Measurements from ENCODE around the gene WDR75. TPM values are rescaled to one million over a fixed set of nuclear protein-coding genes. Genes with fewer than 3 reads are reported as not detected.
"Not testable (repeated sequence)": the region's sequence is repeated elsewhere in the genome, so short reads cannot be mapped to it uniquely, and the experiment has no call there.

The WDR75 gene
- total RNA-seq, 8 experiments from 2014 or later = 45.1 to 73.9 (median 55.4) TPM

DNA sequence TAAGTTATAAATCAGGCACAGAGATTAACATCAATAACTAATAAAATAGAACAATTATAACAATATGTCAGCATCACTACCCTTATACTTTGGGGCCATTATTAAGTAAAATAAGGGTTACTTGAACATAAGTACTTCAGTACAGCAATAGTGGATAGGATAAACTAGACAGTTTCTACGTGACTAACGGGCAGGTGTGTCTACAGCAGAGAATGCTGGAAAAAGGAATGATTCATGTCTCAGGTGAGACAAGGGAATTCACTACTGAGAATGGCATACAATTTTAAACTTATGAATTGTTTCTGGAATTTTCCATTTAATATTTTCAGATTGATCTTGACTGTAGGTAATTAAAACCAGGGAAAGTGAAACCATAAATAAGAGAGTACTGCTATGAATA lies 5.5 kb downstream of the WDR75 start:
- no peak for ATAC-seq (replicated peaks in 6 of 8)

GRCh38 chr2:189454009-189454408 lies 12.7 kb downstream of the WDR75 start:
- no peak overlapping the region for H3K27ac ChIP-seq
- in situ Hi-C loops (cut with MboI; ENCODE audit: low pct_unique_long_range_greater_than_20kb in 2 of 9, low sequenced_read_pairs in 9 of 9, unreplicated experiment in 9 of 9) = no loop called here
- 62 to 100% (median 93%) methylated on average over 1 to 2 of the region's 2 CpGs; no CpG with 5 or more reads in 1 of the 10 experiments for WGBS, 10 experiments
- H3K4me1 ChIP-seq (replicated peaks in 1 of 2) = no peaks in the 10 kb centered on the region
- no peak overlapping the region for H3K4me3 ChIP-seq
- ATAC-seq (replicated peaks in 6 of 8) = no peak

More for the DNA sequence above, 5.5 kb downstream of the WDR75 start:
- H3K27ac ChIP-seq = no peak overlapping the region
- in situ Hi-C loops (cut with MboI; ENCODE audit: low pct_unique_long_range_greater_than_20kb in 2 of 9, low sequenced_read_pairs in 9 of 9, unreplicated experiment in 9 of 9) = no loop called here
- H3K4me1 ChIP-seq (replicated peaks in 1 of 2) = peaks cover 6 to 13% of the 10 kb centered on the region in 2 donors
- WGBS, 10 experiments = 94 to 100% (median 100%) methylated on average over 1 to 2 of the region's 2 CpGs; no CpG with 5 or more reads in 5 of the 10 experiments
- H3K4me3 ChIP-seq = no peak overlapping the region

DNA sequence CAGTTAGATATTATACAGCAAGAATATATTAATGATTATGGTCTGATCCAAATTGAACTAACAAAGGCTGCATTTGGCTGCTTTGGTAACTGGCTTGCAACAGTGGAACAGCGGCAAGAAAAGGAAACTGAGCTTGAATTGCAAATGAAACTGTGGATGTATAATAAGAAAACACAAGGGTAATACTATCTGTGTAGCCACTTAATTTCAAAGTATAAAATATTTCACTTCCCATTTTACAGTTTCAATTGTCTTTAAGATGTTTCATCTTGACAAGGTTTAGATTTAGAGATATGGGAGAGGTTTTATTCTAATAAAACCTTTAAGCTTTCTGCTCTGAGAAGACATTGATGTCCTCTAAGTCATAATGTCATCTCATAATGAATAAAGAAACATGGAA lies 23.8 kb downstream of the WDR75 start:
- Histone ChIP-seq H3K4me3 (no peak overlapping the region), H3K4me1 (replicated peaks in 1 of 2) (no peaks in the 10 kb centered on the region), H3K27ac (no peak overlapping the region)
- 80 to 100% (median 100%) methylated on average over 1 of the region's 1 CpG; no CpG with 5 or more reads in 3 of the 10 experiments for WGBS, 10 experiments
- ATAC-seq (replicated peaks in 6 of 8) = no peak
- in situ Hi-C loops (cut with MboI; ENCODE audit: low pct_unique_long_range_greater_than_20kb in 2 of 9, low sequenced_read_pairs in 9 of 9, unreplicated experiment in 9 of 9) = no loop called here

GRCh38 chr2:189465478-189465877 lies 24.2 kb downstream of the WDR75 start:
- no peak for ATAC-seq (replicated peaks in 6 of 8)
- H3K27ac ChIP-seq = no peak overlapping the region
- 71 to 100% (median 88%) methylated on average over 1 to 3 of the region's 3 CpGs; no CpG with 5 or more reads in 1 of the 10 experiments for WGBS, 10 experiments
- no peak overlapping the region for H3K4me3 ChIP-seq
- no peaks in the 10 kb centered on the region for H3K4me1 ChIP-seq (replicated peaks in 1 of 2)
- in situ Hi-C loops (cut with MboI; ENCODE audit: low pct_unique_long_range_greater_than_20kb in 2 of 9, low sequenced_read_pairs in 9 of 9, unreplicated experiment in 9 of 9) = no loop called here

DNA sequence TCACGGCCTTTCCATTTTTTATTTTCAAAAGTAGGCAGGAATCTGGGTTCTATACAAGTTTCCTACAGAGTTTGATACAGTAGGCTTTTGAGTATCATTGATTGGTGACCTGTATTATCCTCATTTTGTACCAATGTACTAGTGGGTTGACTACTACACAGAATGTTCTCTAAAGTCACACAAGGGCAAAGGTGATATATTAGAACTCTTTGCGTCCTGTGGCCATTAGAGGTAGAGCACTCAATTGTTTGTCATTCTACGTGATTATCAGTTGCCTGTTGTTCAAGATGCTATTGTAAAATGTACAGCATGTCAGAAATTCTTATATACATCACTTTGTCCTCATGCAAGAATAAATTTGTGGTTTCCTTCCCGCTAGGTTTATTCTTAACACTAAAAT lies 24.8 kb downstream of the WDR75 start:
- H3K27ac ChIP-seq = no peak overlapping the region
- H3K4me1 ChIP-seq (replicated peaks in 1 of 2) = no peaks in the 10 kb centered on the region
- WGBS, 10 experiments = 93 to 100% (median 100%) methylated on average over 1 to 4 of the region's 4 CpGs; no CpG with 5 or more reads in 1 of the 10 experiments
- no peak for ATAC-seq (replicated peaks in 6 of 8)
- in situ Hi-C loops (cut with MboI; ENCODE audit: low pct_unique_long_range_greater_than_20kb in 2 of 9, low sequenced_read_pairs in 9 of 9, unreplicated experiment in 9 of 9) = no loop called here
- no peak overlapping the region for H3K4me3 ChIP-seq

DNA sequence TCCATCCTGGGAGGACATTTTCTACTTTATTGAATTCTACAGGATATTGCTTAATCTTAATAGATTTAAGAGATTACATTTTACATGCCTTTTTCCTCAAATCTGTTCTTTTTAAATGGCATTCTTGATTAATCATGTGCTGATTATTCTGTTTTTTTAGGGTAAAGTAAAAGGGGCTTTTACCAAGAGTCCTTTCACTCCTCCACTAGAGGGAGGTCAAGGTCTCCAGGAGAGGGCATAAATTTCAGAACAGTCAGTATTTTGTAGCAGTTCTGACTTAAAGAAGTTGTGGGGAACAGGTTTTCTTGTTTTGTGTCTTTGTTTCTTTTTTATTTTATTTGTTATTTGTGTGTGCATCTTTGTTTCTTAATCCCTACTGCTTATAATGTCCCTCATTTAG lies 25.4 kb downstream of the WDR75 start:
- Histone ChIP-seq H3K4me3 (no peak overlapping the region), H3K4me1 (replicated peaks in 1 of 2) (no peaks in the 10 kb centered on the region), H3K27ac (no peak overlapping the region)
- in situ Hi-C loops (cut with MboI; ENCODE audit: low pct_unique_long_range_greater_than_20kb in 2 of 9, low sequenced_read_pairs in 9 of 9, unreplicated experiment in 9 of 9) = no loop called here
- peak in 1 of 8 experiments; percentile 50 for ATAC-seq (replicated peaks in 6 of 8)

DNA sequence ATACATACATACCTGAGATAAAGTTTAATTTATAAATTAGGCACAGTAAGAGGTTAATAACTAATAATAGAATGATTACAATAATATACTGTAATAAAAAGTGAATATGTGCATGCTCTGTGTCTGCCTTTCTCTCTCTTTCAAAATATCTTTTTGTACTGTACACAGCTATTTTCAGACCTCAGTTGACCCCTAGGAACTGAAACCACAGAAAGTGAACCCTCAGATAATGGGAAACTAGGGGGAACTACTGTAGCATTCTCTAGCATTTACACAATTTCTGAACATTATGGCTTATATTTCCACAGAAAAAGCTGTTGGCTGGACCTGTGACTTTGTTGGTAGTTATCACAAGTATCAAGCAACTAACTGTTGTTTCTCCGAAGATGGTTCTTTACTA lies 25.9 kb downstream of the WDR75 start:
- ATAC-seq (replicated peaks in 6 of 8) = no peak
- 91 to 100% (median 100%) methylated on average over 1 of the region's 1 CpG; no CpG with 5 or more reads in 3 of the 10 experiments for WGBS, 10 experiments
- no peak overlapping the region for H3K4me3 ChIP-seq
- H3K4me1 ChIP-seq (replicated peaks in 1 of 2) = no peaks in the 10 kb centered on the region
- no peak overlapping the region for H3K27ac ChIP-seq
- in situ Hi-C loops (cut with MboI; ENCODE audit: low pct_unique_long_range_greater_than_20kb in 2 of 9, low sequenced_read_pairs in 9 of 9, unreplicated experiment in 9 of 9) = no loop called here

DNA sequence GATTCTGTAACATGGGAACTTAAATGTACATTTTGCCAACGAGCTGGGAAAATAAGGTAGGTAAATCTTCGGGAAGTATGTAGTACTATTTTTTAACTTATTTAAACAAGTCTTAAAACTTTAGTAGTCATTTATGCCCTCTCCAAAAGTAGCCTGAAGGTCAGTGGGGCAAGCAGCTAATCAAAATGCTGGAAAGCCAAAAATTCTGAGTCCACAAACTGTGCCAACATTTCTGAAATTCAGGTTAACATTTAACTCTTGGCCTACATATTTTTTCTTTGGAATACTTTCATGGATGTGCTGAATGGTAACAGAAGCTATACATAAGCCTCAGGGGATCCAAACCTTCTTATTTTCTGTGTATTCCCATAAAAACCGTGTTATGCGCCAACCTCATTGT lies 26.3 kb downstream of the WDR75 start:
- Histone ChIP-seq H3K4me3 (no peak overlapping the region), H3K27ac (no peak overlapping the region), H3K4me1 (replicated peaks in 1 of 2) (no peaks in the 10 kb centered on the region)
- 80 to 98% (median 93%) methylated on average over 1 to 4 of the region's 4 CpGs; no CpG with 5 or more reads in 1 of the 10 experiments for WGBS, 10 experiments
- in situ Hi-C loops (cut with MboI; ENCODE audit: low pct_unique_long_range_greater_than_20kb in 2 of 9, low sequenced_read_pairs in 9 of 9, unreplicated experiment in 9 of 9) = no loop called here
- no peak for ATAC-seq (replicated peaks in 6 of 8)

DNA sequence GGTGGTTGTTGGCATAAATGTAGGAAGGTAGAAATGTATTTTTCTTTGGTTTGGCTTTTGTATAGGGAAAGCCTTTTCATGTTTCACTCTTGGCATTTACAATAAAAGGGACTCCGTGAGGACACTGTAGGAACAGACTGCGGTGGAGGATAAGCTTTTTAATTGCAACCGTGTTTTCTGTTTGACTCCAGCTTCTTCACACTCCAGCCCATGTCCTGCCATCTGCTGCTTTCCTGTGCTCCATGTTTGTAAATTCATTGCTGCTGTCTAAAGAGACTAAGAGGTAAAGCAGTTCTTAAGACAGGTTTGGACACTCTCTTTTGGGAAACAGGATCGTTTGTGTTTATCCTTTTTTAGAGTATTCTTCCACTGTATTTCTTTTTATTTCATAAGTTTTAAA lies 33.3 kb downstream of the WDR75 start:
- ATAC-seq (replicated peaks in 6 of 8) = no peak
- 40 to 98% (median 84%) methylated on average over 1 to 4 of the region's 4 CpGs; no CpG with 5 or more reads in 2 of the 10 experiments for WGBS, 10 experiments
- Histone ChIP-seq H3K27ac (no peak overlapping the region), H3K4me1 (replicated peaks in 1 of 2) (no peaks in the 10 kb centered on the region), H3K4me3 (no peak overlapping the region)
- in situ Hi-C loops (cut with MboI; ENCODE audit: low pct_unique_long_range_greater_than_20kb in 2 of 9, low sequenced_read_pairs in 9 of 9, unreplicated experiment in 9 of 9) = no loop called here

- 88 to 100% methylated on average over 1 of the region's 1 CpG; no CpG with 5 or more reads in 8 of the 10 experiments for WGBS, 10 experiments
- no peaks in the 10 kb centered on the region for H3K4me1 ChIP-seq (replicated peaks in 1 of 2)
- no peak overlapping the region for H3K27ac ChIP-seq
- ATAC-seq (replicated peaks in 6 of 8) = no peak
- in situ Hi-C loops (cut with MboI; ENCODE audit: low pct_unique_long_range_greater_than_20kb in 2 of 9, low sequenced_read_pairs in 9 of 9, unreplicated experiment in 9 of 9) = no loop called here
- H3K4me3 ChIP-seq = no peak overlapping the region
These were observed 36.5 kb downstream of the WDR75 start for GRCh38 chr2:189477756-189478155.

DNA sequence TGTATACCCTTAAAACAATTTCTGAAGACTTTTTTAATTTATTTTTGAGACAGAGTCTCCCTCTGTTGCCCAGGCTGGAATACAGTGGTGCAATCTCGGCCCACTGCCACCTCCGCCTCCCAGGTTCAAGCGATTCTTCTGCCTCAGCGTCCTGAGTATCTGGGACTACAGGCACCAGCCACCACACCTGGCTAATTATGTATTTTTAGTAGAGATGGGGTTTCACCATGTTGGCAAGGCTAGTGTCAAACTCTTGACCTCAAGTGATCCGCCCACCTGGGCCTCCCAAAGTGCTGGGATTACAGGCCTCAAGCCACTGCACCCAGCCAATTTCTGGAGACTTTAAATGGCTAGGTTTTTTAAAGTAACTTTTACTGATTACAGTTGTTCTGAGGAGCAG lies 37.0 kb downstream of the WDR75 start:
- ATAC-seq (replicated peaks in 6 of 8); H3K4me3 ChIP-seq; H3K4me1 ChIP-seq (replicated peaks in 1 of 2); H3K27ac ChIP-seq; in situ Hi-C loops (cut with MboI; ENCODE audit: low pct_unique_long_range_greater_than_20kb in 2 of 9, low sequenced_read_pairs in 9 of 9, unreplicated experiment in 9 of 9): not testable (repeated sequence)
- WGBS, 10 experiments = 94 to 100% (median 100%) methylated on average over 1 to 5 of the region's 5 CpGs; no CpG with 5 or more reads in 2 of the 10 experiments

DNA sequence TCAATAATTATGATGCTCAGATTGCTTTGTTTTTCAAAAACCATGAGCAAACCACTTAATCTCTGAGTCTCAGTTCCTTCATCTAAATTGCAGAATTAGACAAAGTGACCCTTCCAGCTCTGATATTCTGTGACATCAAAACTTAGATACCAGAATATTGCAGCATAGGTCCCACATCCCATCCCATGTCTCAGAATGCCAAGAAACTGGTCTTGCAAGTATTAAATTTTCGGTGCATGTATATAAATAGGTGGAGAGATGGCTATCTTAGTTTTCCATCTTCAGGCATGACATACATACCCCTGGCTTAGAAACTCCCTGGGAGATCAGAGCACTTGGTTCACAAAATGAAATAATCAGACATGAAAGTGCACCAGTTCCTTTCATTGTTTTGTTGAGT lies 39.8 kb downstream of the WDR75 start:
- Histone ChIP-seq H3K27ac (no peak overlapping the region), H3K4me3 (no peak overlapping the region), H3K4me1 (replicated peaks in 1 of 2) (no peaks in the 10 kb centered on the region)
- peak in 1 of 8 experiments; percentile 31 for ATAC-seq (replicated peaks in 6 of 8)
- WGBS, 10 experiments = 25 to 89% (median 62%) methylated on average over 1 of the region's 1 CpG; no CpG with 5 or more reads in 6 of the 10 experiments
- in situ Hi-C loops (cut with MboI; ENCODE audit: low pct_unique_long_range_greater_than_20kb in 2 of 9, low sequenced_read_pairs in 9 of 9, unreplicated experiment in 9 of 9) = no loop called here

DNA sequence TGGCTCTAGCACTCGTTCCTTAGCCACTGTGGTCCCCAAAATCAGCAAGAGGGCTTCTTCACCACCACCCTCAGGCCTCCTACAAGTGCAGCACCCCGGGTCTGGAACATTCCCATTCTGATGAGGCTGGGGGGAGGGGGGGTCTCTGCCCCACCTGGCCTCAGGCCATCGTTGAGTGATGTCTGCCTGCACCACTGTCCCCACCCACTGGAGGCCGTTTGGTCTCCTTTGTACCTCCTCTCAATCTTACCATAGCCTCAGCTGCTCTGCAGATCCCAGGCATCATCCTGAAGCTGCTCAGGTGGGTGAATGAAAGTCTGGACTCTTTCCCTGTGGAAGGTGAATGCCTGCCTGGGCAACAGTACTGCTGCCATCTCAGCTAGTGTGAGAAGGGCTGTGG lies 42.3 kb downstream of the WDR75 start:
- Histone ChIP-seq H3K4me3 (no peak overlapping the region), H3K27ac (no peak overlapping the region), H3K4me1 (replicated peaks in 1 of 2) (no peaks in the 10 kb centered on the region)
- WGBS, 10 experiments = 60 to 80% (median 63%) methylated on average over 1 to 3 of the region's 4 CpGs; no CpG with 5 or more reads in 7 of the 10 experiments
- in situ Hi-C loops (cut with MboI; ENCODE audit: low pct_unique_long_range_greater_than_20kb in 2 of 9, low sequenced_read_pairs in 9 of 9, unreplicated experiment in 9 of 9) = no loop called here
- no peak for ATAC-seq (replicated peaks in 6 of 8)

DNA sequence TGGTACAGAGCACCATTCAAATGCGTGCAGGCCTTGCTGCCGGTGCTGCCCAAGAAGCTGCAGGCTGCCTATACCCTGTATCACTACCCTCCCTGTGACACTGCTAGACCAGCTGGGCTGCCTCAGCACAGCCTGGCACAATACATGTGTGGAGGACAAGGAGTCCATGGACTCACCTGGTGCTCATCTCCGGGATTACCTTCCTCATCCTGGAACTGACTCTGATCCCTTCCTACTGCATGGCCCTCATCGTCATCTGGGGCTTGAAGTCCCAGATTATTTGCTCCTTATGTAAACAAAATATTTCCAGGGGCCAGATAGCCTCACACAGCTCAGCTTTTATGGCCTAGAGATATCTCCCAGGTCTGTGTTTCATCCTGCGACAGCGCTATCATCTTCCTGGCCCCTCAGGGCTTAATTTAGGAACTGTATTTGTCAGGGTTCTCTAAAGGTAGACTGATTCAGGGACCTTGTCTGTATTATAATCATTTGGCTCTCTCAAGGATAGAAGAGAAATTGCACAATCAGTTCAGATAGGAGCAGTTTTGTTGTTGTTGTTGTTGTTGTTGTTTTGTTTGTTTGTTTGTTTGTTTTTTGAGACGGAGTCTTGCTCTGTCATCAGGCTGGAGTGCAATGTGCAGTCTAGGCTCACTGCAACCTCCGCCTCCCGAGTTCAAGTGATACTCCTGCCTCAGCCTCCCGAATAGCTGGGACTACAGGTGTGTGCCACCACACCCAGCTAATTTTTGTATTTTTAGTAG lies 42.9 kb downstream of the WDR75 start:
- in situ Hi-C loops (cut with MboI; ENCODE audit: low pct_unique_long_range_greater_than_20kb in 2 of 9, low sequenced_read_pairs in 9 of 9, unreplicated experiment in 9 of 9) = no loop called here
- 62 to 100% (median 95%) methylated on average over 1 to 6 of the region's 10 CpGs; no CpG with 5 or more reads in 4 of the 10 experiments for WGBS, 10 experiments
- no peak for ATAC-seq (replicated peaks in 6 of 8)

More for the DNA sequence above, 42.9 kb downstream of the WDR75 start:
- Histone ChIP-seq H3K4me1 (replicated peaks in 1 of 2) (no peaks in the 10 kb centered on the region), H3K27ac (no peak overlapping the region), H3K4me3 (no peak overlapping the region)

Data from motor neuron (in vitro differentiated cells).